Measurements from ENCODE around the gene FOXO4.
"Not testable (repeated sequence)": the region's sequence is repeated elsewhere in the genome, so short reads cannot be mapped to it uniquely, and the experiment has no call there.

FOXO4 gene, protein sequence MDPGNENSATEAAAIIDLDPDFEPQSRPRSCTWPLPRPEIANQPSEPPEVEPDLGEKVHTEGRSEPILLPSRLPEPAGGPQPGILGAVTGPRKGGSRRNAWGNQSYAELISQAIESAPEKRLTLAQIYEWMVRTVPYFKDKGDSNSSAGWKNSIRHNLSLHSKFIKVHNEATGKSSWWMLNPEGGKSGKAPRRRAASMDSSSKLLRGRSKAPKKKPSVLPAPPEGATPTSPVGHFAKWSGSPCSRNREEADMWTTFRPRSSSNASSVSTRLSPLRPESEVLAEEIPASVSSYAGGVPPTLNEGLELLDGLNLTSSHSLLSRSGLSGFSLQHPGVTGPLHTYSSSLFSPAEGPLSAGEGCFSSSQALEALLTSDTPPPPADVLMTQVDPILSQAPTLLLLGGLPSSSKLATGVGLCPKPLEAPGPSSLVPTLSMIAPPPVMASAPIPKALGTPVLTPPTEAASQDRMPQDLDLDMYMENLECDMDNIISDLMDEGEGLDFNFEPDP

DNA sequence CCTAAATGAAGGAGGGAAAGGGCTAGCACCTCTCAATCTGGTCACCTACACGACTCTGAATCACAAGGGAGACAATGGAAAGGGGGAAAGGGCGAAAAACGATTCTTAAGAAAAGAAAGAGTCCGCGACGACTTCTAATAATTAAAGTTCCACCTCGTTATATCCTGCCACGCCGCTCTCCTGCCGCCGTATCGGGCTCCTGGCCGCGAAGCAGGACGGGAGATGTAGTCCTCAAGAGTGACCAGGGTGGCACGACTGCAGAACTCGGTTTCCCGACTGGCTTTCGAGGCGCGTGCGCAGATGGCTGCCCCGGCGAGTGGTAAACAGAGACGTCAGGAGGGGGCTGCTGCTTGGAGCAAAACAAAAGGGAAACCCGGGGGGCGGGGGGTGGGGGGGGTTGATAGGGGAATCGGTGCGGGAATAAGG lies at the start of gene FOXO4:
FOXO4 (plus strand) TSS at position 297 of the 426 bp plus-strand sequence. CDS start 678 bp downstream, outside the sequence.
- Histone ChIP-seq H3K27me3 (replicated peaks; ENCODE audit: control insufficient read depth, insufficient read depth, low read length) (peaks cover 13% of the 10 kb centered on the region), H3K9me3 (ENCODE audit: control insufficient read depth, low read length) (no peaks in the 10 kb centered on the region), H3K36me3 (ENCODE audit: control insufficient read depth, insufficient read depth, low read length, severe bottlenecking) (no peaks in the 10 kb centered on the region), H3K4me3 (ENCODE audit: low read length) (peak within 1 kb of the TSS; percentile 86), H3K9ac (ENCODE audit: low read length) (peak within 1 kb of the TSS; percentile 80), H3K4me1 (ENCODE audit: control insufficient read depth, insufficient read depth, low read length) (peaks cover 2% of the 10 kb centered on the region)
- peak; percentile 92 for DNase-seq (ENCODE audit: low read depth)

DNA sequence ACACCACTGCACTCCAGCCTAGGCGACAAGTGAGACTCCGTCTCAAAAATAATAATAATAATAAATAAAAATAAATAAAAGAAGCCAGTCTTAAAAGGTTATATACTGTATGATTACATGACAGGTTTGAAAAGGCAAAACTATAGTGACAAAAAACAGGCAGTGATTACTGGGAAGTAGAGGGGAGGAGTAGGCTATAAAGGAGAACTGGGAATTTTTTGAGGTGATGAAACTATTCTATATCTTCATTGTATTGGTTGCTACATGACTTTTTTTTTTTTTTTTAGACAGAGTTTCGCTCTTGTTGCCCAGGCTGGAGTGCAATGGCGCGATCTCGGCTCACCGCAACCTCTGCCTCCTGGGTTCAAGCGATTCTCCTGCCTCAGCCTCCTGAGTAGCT lies 47.8 kb upstream of the FOXO4 start:
- not testable (repeated sequence) for H3K9me3 ChIP-seq (ENCODE audit: control insufficient read depth, low read length); H3K4me3 ChIP-seq (ENCODE audit: low read length); H3K9ac ChIP-seq (ENCODE audit: low read length); H3K36me3 ChIP-seq (ENCODE audit: control insufficient read depth, insufficient read depth, low read length, severe bottlenecking); H3K4me1 ChIP-seq (ENCODE audit: control insufficient read depth, insufficient read depth, low read length); H3K27me3 ChIP-seq (replicated peaks; ENCODE audit: control insufficient read depth, insufficient read depth, low read length); DNase-seq (ENCODE audit: low read depth)

DNA sequence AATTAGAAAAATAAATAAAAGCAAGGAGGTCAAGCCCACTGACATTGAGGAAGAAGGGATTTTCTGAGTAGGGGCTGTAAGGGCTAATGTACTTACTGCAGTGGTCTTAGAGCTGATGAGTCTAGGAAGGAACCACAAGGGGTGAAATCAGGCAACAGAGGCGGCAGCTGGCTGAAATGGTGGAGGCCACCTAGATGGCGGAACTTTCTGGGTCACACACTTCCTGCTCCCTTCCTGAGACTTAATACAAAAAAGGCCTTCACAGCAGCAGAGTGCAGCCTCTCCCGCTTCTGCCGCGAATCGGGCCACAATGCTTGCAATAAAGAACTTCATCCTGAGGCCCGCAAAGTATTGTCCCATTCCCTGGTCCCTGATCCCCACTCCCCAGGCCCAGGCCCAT lies 42.9 kb upstream of the FOXO4 start:
- no peak overlapping the region for H3K4me3 ChIP-seq (ENCODE audit: low read length)
- H3K36me3 ChIP-seq (ENCODE audit: control insufficient read depth, insufficient read depth, low read length, severe bottlenecking): no peaks in the 10 kb centered on the region
- H3K9ac ChIP-seq (ENCODE audit: low read length): no peak overlapping the region
- no peaks in the 10 kb centered on the region for H3K27me3 ChIP-seq (replicated peaks; ENCODE audit: control insufficient read depth, insufficient read depth, low read length)
- DNase-seq (ENCODE audit: low read depth): no peak
- no peaks in the 10 kb centered on the region for H3K9me3 ChIP-seq (ENCODE audit: control insufficient read depth, low read length)
- H3K4me1 ChIP-seq (ENCODE audit: control insufficient read depth, insufficient read depth, low read length): peaks cover 13% of the 10 kb centered on the region

DNA sequence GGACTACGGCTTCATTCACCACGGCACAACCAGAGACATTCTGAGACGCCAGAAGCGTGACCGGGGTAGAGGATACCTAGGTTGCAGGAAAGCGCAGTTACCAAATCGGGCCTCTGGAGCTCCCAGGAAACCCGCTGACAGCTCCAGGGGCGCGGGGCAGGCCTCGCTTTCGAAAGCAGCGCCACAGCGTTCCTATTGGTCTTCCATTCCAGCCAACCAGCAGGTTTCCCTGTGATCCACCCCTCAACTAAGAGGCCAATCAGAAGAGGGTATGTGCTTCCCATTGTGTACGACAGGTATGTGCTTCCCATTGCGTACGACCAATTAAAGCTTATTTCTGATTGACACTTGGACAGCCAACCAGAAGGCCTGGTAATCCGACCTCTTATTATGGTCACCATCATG lies 42.4 kb upstream of the FOXO4 start:
- Histone ChIP-seq H3K27me3 (replicated peaks; ENCODE audit: control insufficient read depth, insufficient read depth, low read length) (no peaks in the 10 kb centered on the region), H3K4me3 (ENCODE audit: low read length) (no peak overlapping the region), H3K4me1 (ENCODE audit: control insufficient read depth, insufficient read depth, low read length) (peaks cover 13% of the 10 kb centered on the region), H3K9ac (ENCODE audit: low read length) (no peak overlapping the region), H3K9me3 (ENCODE audit: control insufficient read depth, low read length) (no peaks in the 10 kb centered on the region), H3K36me3 (ENCODE audit: control insufficient read depth, insufficient read depth, low read length, severe bottlenecking) (no peaks in the 10 kb centered on the region)
- no peak for DNase-seq (ENCODE audit: low read depth)

GRCh38 chrX:71056867-71057266 lies 38.8 kb upstream of the FOXO4 start:
- H3K9ac ChIP-seq (ENCODE audit: low read length): peak overlapping the region; percentile 14
- peak; percentile 76 for DNase-seq (ENCODE audit: low read depth)
- peaks cover 23% of the 10 kb centered on the region for H3K36me3 ChIP-seq (ENCODE audit: control insufficient read depth, insufficient read depth, low read length, severe bottlenecking)
- no peak overlapping the region for H3K4me3 ChIP-seq (ENCODE audit: low read length)
- peaks cover 13% of the 10 kb centered on the region for H3K4me1 ChIP-seq (ENCODE audit: control insufficient read depth, insufficient read depth, low read length)
- no peaks in the 10 kb centered on the region for H3K27me3 ChIP-seq (replicated peaks; ENCODE audit: control insufficient read depth, insufficient read depth, low read length)
- H3K9me3 ChIP-seq (ENCODE audit: control insufficient read depth, low read length): no peaks in the 10 kb centered on the region

DNA sequence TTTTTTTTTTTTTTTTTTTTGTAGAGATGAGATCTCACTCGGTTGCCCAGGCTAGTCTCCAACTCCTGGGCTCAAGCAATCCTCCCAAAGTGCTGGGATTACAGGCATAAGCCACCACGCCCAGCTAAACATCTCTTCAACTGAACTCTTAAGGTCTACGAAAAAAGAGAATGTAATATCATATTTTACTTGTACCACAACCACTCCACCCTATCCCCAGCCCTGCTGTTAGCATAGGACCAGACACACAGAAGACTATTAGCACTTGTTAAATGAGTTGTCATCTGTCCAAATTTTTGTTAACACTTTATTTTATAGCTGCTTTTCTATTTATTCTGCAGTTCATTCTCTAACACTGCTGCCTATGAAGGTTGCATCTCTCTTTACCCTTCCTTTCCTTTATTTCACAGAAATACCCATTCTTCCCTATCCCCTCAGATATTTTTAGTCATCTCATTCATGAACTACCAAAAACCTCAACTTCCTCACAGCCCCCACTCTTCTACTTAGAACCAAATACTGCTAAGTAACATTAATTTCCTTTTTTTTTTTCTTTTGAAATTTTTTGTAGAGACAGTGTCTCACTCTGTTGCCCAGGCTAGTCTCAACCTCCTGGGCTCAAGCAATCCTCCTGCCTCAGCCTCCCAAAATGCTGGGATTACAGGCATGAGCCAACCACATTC lies 37.7 kb upstream of the FOXO4 start:
- peaks cover 13% of the 10 kb centered on the region for H3K4me1 ChIP-seq (ENCODE audit: control insufficient read depth, insufficient read depth, low read length)
- H3K36me3 ChIP-seq (ENCODE audit: control insufficient read depth, insufficient read depth, low read length, severe bottlenecking): peaks cover 27% of the 10 kb centered on the region
- no peaks in the 10 kb centered on the region for H3K9me3 ChIP-seq (ENCODE audit: control insufficient read depth, low read length)
- no peak overlapping the region for H3K4me3 ChIP-seq (ENCODE audit: low read length)
- no peak overlapping the region for H3K9ac ChIP-seq (ENCODE audit: low read length)
- no peaks in the 10 kb centered on the region for H3K27me3 ChIP-seq (replicated peaks; ENCODE audit: control insufficient read depth, insufficient read depth, low read length)
- no peak for DNase-seq (ENCODE audit: low read depth)

DNA sequence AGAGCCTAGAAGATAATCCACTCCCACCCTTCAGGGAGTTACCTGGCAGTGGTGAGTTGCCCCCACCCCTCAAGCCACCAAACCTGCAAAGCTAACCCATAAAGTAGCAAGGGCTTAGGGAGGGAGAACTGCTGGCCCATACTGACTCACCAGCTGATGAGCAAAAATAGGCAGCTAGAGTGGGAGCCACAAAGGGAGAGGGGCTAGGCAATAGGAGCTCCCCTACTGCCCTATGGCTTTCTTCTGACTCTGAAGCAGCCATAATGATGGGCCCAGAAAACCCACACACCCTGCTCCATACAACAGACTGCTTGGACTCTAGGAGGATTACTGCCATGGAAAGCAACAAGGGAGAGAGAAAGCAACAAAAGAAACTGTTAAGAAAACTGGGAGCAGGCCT lies 35.5 kb upstream of the FOXO4 start:
- peaks cover 4% of the 10 kb centered on the region for H3K27me3 ChIP-seq (replicated peaks; ENCODE audit: control insufficient read depth, insufficient read depth, low read length)
- peaks cover 27% of the 10 kb centered on the region for H3K36me3 ChIP-seq (ENCODE audit: control insufficient read depth, insufficient read depth, low read length, severe bottlenecking)
- H3K9me3 ChIP-seq (ENCODE audit: control insufficient read depth, low read length): no peaks in the 10 kb centered on the region
- H3K4me3 ChIP-seq (ENCODE audit: low read length): no peak overlapping the region
- no peak for DNase-seq (ENCODE audit: low read depth)
- peaks cover 13% of the 10 kb centered on the region for H3K4me1 ChIP-seq (ENCODE audit: control insufficient read depth, insufficient read depth, low read length)
- no peak overlapping the region for H3K9ac ChIP-seq (ENCODE audit: low read length)

DNA sequence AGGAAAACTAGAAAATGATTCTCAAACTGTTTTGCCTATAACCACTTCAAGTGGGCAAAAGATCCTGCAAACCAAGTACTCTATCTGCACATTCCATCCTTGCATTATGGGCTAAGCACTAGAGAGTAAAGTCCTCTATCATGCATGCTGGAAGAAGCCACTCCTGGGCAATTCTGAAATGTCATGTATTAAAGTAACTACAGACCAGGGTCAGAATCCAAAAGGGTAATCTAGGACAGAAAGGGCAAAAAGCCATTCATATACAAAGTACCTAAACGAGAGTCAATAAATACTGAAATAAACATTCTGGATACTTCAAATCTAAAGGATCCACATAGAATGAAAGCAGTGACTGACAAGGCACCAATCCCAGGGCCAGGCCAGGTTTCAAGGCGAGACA lies 28.6 kb upstream of the FOXO4 start:
- peaks cover 3% of the 10 kb centered on the region for H3K36me3 ChIP-seq (ENCODE audit: control insufficient read depth, insufficient read depth, low read length, severe bottlenecking)
- DNase-seq (ENCODE audit: low read depth): peak; percentile 14
- H3K4me3 ChIP-seq (ENCODE audit: low read length): peak overlapping the region; percentile 85
- H3K9ac ChIP-seq (ENCODE audit: low read length): peak overlapping the region; percentile 83
- no peaks in the 10 kb centered on the region for H3K9me3 ChIP-seq (ENCODE audit: control insufficient read depth, low read length)
- H3K4me1 ChIP-seq (ENCODE audit: control insufficient read depth, insufficient read depth, low read length): no peaks in the 10 kb centered on the region
- H3K27me3 ChIP-seq (replicated peaks; ENCODE audit: control insufficient read depth, insufficient read depth, low read length): peaks cover 4% of the 10 kb centered on the region

GRCh38 chrX:71067712-71068043 lies 28.0 kb upstream of the FOXO4 start:
- Histone ChIP-seq H3K9ac (ENCODE audit: low read length) (peak overlapping the region; percentile 83), H3K27me3 (replicated peaks; ENCODE audit: control insufficient read depth, insufficient read depth, low read length) (peaks cover 4% of the 10 kb centered on the region), H3K9me3 (ENCODE audit: control insufficient read depth, low read length) (no peaks in the 10 kb centered on the region), H3K4me1 (ENCODE audit: control insufficient read depth, insufficient read depth, low read length) (no peaks in the 10 kb centered on the region), H3K4me3 (ENCODE audit: low read length) (peak overlapping the region; percentile 85), H3K36me3 (ENCODE audit: control insufficient read depth, insufficient read depth, low read length, severe bottlenecking) (peaks cover under 1% of the 10 kb centered on the region)
- DNase-seq (ENCODE audit: low read depth): no peak

DNA sequence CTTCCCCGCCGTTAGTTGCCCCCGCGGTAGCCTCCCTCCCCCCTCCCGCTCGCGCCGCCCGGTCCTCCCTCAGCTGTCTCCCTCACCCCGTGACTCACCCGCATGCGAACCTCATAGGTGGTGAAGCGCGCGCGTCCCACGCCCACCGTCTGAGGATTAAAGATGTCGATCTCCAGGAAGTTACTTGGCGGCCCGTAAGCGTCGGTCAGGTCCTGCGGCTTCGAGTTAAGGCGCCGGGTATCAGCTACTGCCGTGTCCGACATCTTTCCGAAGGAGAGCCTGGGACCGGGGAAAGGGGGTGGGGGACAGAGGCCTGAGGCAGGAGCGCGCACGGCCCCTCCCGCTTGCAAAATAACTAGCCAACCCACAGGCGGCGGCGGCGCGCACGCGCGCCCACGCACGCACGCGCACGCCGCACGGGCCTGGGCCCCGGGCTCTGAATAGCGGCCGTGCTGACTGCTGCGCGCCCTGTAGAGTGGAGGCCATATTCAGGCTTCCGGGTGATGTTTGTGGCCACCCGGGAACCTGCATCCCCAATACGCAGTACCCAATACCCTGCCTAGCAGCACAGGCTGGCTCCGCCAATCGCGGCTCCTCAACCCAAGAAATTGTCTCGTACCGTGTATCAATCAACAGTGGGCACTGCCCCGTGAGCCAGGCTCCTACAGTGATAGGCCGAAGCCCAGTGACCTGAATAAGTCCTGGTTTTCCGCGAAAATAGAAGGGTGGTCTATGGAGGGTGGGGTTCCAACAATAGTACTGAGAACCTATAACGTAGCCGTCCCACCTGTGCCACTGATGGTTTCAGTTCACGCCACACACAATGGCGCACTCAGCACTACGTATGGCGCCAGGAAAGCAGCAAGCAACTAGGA lies 27.4 kb upstream of the FOXO4 start, which contains the start of gene SNX12:
SNX12 (minus strand) TSS at position 291 of the 875 bp plus-strand sequence; CDS start at position 263, 28 bp downstream.
- Histone ChIP-seq H3K4me1 (ENCODE audit: control insufficient read depth, insufficient read depth, low read length) (no peaks in the 10 kb centered on the region), H3K9me3 (ENCODE audit: control insufficient read depth, low read length) (no peaks in the 10 kb centered on the region), H3K9ac (ENCODE audit: low read length) (peak within 1 kb of the TSS; percentile 83)

GRCh38 chrX:71070531-71070930 lies 25.1 kb upstream of the FOXO4 start:
- DNase-seq (ENCODE audit: low read depth): no peak
- H3K27me3 ChIP-seq (replicated peaks; ENCODE audit: control insufficient read depth, insufficient read depth, low read length): peaks cover 13% of the 10 kb centered on the region
- no peaks in the 10 kb centered on the region for H3K36me3 ChIP-seq (ENCODE audit: control insufficient read depth, insufficient read depth, low read length, severe bottlenecking)
- no peaks in the 10 kb centered on the region for H3K4me1 ChIP-seq (ENCODE audit: control insufficient read depth, insufficient read depth, low read length)
- H3K4me3 ChIP-seq (ENCODE audit: low read length): no peak overlapping the region
- H3K9me3 ChIP-seq (ENCODE audit: control insufficient read depth, low read length): no peaks in the 10 kb centered on the region
- H3K9ac ChIP-seq (ENCODE audit: low read length): no peak overlapping the region

More for the DNA sequence above, 27.4 kb upstream of the FOXO4 start, which contains the start of gene SNX12:
- peak; percentile 94 for DNase-seq (ENCODE audit: low read depth)
- H3K36me3 ChIP-seq (ENCODE audit: control insufficient read depth, insufficient read depth, low read length, severe bottlenecking): no peaks in the 10 kb centered on the region
- H3K4me3 ChIP-seq (ENCODE audit: low read length): peak within 1 kb of the TSS; percentile 87
- peaks cover 4% of the 10 kb centered on the region for H3K27me3 ChIP-seq (replicated peaks; ENCODE audit: control insufficient read depth, insufficient read depth, low read length)
